Activated CD4-positive, alpha-beta T cell treated with anti-CD3 and anti-CD28 coated beads for 36 hours (primary cell): ENCODE results near the gene BCDIN3D. TPM values are rescaled to one million over a fixed set of nuclear protein-coding genes. Genes with fewer than 3 reads are reported as not detected.
"Not testable (repeated sequence)": the region's sequence is repeated elsewhere in the genome, so short reads cannot be mapped to it uniquely, and the experiment has no call there.

ENCODE experiments used
- ATAC-seq: fragments of 200-7000 bp; cut with Tn5 transposase; one replicate; pipeline ENCODE4 v1.10.0; 2021; ENCODE audit warnings: mild to moderate bottlenecking, moderate library complexity
- CTCF ChIA-PET: fragments of 350-600 bp; sonication (Branson Sonifier 250); formaldehyde crosslinking; loops from one replicate; lab custom pipeline; 2021; ENCODE audit warnings: antibody characterized with exemption; lab: Charles Lee
- POLR2A ChIA-PET: fragments of 350-600 bp; sonication (Branson Sonifier 250); formaldehyde crosslinking; loops from one replicate; lab custom pipeline; 2021; ENCODE audit warnings: antibody characterized with exemption, inconsistent platforms; lab: Charles Lee
- DNase-seq: peaks from one replicate; pipeline ENCODE4 v3.0.0-alpha.2; 2020
- H3K27ac Mint-ChIP-seq: one replicate; pipeline ENCODE4 v1.8.0; 2021; ENCODE audit warnings: mixed read lengths
- H3K27me3 Mint-ChIP-seq: one replicate; pipeline ENCODE4 v1.8.0; 2021; ENCODE audit warnings: mixed read lengths
- H3K36me3 Mint-ChIP-seq: one replicate; pipeline ENCODE4 v1.8.0; 2021; ENCODE audit warnings: low read depth, mixed read lengths
- H3K4me1 Mint-ChIP-seq: one replicate; pipeline ENCODE4 v1.8.0; 2021; ENCODE audit warnings: mixed read lengths
- H3K4me3 Mint-ChIP-seq: one replicate; pipeline ENCODE4 v1.8.0; 2021; ENCODE audit warnings: mild to moderate bottlenecking, moderate library complexity, mixed read lengths
- H3K9me3 Mint-ChIP-seq: one replicate; pipeline ENCODE4 v1.8.0; 2021; ENCODE audit warnings: low read depth, mixed read lengths
- intact Hi-C, 2 experiments: fragments of 100-400 bp; cut with DNase I in 1 of 2; cut with micrococcal nuclease in 1 of 2; formaldehyde crosslinking; loops; one replicate each; pipeline versions ENCODE4 v1.14.2 to v1.15.1; 2022 to 2024; cut with DNase I, micrococcal nuclease
- total RNA-seq, 2 experiments: library from RNA; stranded (reverse); gene quantifications; one replicate each; pipeline ENCODE4 v1.2.3, GENCODE V29; 2021

The BCDIN3D gene
- total RNA-seq, 2 experiments from 2014 or later, result 5.5 to 5.6 TPM

DNA sequence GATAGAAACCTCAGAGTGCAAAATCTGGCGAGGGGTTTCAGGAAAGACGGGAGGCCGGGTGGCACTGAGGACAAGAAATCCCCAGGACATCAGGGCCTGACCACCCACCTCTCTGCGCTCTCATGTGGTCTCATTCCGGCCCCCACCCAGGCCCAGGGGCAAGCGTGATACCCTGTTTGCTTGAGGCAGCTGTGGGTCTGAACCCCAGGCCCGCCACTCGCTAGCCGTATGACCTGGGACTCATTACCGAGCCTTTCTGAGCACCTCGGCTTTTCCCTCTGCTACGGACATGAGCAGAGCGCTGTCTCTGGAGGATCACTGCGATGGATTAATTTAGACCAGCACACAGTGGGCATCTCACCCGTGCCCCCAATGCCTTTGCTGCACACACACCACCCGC is 25.5 kb upstream of the BCDIN3D start:
- Mint-ChIP-seq H3K9me3 (no peaks in the 10 kb centered on the region), H3K4me1 (no peaks in the 10 kb centered on the region), H3K4me3 (no peak overlapping the region), H3K36me3 (no peaks in the 10 kb centered on the region), H3K27ac (no peak overlapping the region), H3K27me3 (no peaks in the 10 kb centered on the region)
- no peak for DNase-seq
- no peak for ATAC-seq
- POLR2A ChIA-PET, result no interaction called here
- CTCF ChIA-PET, result interaction anchor here (0.8 to 2.1 kb wide), 8 partner anchors 13 to 202 kb away, joined by 3 to 6 read pairs (median 4); no protein-coding TSS in a partner anchor
- intact Hi-C loops, result loop anchor here in 1 of 2 experiments (5.0 to 10.0 kb wide), 2 partner anchors 79 to 186 kb away; partner anchors contain the start of gene ASIC1

DNA sequence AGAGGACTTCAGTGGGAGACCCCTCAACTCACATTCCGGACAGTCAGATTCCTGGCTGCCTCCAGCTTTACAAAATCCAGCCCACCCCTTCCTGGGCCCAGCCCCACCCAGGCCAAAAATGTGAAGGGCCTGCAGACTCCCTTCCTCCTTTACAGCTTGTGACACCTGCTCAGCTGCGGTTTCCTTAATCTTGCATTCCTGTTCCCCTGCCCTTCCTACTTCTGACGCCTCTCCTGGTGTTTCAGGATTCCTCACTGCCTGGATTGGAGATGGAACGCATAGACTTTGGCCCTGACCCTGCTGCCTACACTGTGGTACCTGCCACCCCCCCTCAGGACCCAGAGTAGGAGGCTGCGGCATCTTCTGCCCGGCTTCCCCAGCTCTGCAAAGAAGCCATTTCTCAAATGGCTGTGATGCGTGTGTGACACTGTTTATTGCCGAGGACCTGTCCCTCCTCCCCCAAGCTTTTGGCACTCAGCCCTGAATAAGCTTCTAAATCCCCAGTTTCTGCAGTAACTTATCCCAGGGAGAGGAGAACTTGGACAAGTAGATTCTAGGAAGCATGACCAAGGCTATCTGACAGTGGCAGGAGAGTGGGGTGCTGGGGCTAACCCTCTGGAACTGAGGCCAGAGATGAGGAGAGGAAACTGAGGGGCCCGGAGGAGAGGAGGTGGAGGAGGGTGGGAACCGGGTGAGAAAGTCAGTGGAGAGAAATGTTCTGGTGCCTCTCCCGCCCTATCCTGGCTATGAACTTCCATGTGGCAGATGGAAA is 24.9 kb upstream of the BCDIN3D start:
- ChIA-PET CTCF (interaction anchor here (0.6 to 3.6 kb wide), 19 partner anchors 14 to 1307 kb away, joined by 3 to 22 read pairs (median 5); no protein-coding TSS in a partner anchor), POLR2A (interaction anchor here (1.1 kb wide), 1 partner anchor 78 kb away, joined by 3 read pairs; no protein-coding TSS in a partner anchor)
- intact Hi-C loops, result loop anchor here (1.0 to 10.0 kb wide), 7 partner anchors 78 to 189 kb away; partner anchors contain the start of gene ASIC1 (in 2 of the 2)
- Mint-ChIP-seq H3K27ac (no peak overlapping the region), H3K27me3 (no peaks in the 10 kb centered on the region), H3K4me3 (no peak overlapping the region), H3K36me3 (no peaks in the 10 kb centered on the region), H3K4me1 (no peaks in the 10 kb centered on the region), H3K9me3 (no peaks in the 10 kb centered on the region)
- ATAC-seq (no peak), DNase-seq (no peak)

DNA sequence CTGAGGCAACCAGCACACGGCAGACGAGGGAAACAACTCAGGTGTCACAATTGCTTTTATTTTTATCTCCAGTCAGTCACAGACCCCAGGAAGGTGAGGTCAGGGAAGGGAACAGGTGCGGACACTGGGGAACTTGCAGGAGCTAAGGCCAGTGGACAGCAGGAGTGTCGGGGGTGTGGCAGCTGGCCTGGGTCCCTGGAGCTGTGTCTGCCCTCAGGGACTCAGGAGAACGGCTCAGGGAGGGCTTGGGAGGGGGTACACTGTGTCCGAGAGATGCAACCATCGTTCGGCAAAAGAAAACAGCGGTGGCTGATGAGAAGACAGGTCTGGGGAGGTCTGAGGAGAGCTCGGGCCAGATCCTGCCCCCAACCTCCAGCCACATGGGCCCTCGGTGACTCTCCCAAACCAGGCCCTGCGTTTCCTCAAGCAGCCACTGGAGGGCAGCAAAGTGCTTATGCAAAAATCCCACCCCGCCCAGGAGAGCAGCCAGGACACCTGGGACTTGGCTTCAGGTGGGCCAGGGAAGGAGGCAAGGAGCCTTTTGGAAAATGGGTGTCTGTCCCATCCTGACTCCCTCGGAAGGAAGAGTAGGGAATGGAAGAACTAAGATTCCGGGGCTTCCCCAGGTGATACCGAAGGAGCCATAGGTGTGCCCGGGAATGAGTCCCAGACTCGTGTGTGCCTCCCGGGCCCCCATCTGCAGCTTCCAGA is 24.1 kb upstream of the BCDIN3D start:
- Mint-ChIP-seq H3K4me1 (no peaks in the 10 kb centered on the region), H3K4me3 (no peak overlapping the region), H3K27ac (no peak overlapping the region), H3K27me3 (no peaks in the 10 kb centered on the region), H3K9me3 (no peaks in the 10 kb centered on the region), H3K36me3 (no peaks in the 10 kb centered on the region)
- ChIA-PET POLR2A (interaction anchor here (1.1 kb wide), 1 partner anchor 79 kb away, joined by 3 read pairs; no protein-coding TSS in a partner anchor), CTCF (interaction anchor here (0.6 to 3.6 kb wide), 29 partner anchors 8 to 1307 kb away, joined by 3 to 22 read pairs (median 4); partner anchors contain the start of gene TMBIM6)
- DNase-seq (peak; percentile 86), ATAC-seq (peak; percentile 93)
- intact Hi-C loops, result loop anchor here (1.0 to 10.0 kb wide), 7 partner anchors 78 to 190 kb away; partner anchors contain the start of gene ASIC1 (in 2 of the 2)

DNA sequence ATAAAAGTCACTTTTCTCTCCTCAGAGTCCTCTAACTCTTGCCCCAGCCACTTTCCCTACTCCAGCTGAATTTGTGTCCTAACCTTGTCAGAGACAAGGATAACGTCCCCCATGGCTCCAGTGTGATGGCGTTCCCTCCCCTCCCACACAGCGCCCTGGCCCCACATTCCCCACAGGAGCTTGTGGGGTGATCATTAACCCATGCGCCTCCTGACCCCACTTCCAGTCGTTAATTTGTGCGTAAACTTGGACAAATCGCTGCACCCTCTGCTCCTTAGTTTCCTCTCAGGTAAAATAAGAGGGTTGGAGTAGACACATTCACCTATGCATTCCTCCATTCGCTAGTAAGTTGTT is 22.9 kb upstream of the BCDIN3D start:
- H3K36me3 Mint-ChIP-seq, result no peaks in the 10 kb centered on the region
- intact Hi-C loops, result loop anchor here (2.0 to 10.0 kb wide), 4 partner anchors 82 to 191 kb away; partner anchors contain the start of gene ASIC1 (in 2 of the 2)
- no peaks in the 10 kb centered on the region for H3K4me1 Mint-ChIP-seq
- H3K9me3 Mint-ChIP-seq, result no peaks in the 10 kb centered on the region
- ATAC-seq (no peak), DNase-seq (no peak)
- ChIA-PET POLR2A (no interaction called here), CTCF (interaction anchor here (0.6 to 3.6 kb wide), 11 partner anchors 21 to 492 kb away, joined by 3 to 22 read pairs (median 3); partner anchors contain the start of gene TMBIM6)
- no peak overlapping the region for H3K27ac Mint-ChIP-seq
- no peaks in the 10 kb centered on the region for H3K27me3 Mint-ChIP-seq
- no peak overlapping the region for H3K4me3 Mint-ChIP-seq

DNA sequence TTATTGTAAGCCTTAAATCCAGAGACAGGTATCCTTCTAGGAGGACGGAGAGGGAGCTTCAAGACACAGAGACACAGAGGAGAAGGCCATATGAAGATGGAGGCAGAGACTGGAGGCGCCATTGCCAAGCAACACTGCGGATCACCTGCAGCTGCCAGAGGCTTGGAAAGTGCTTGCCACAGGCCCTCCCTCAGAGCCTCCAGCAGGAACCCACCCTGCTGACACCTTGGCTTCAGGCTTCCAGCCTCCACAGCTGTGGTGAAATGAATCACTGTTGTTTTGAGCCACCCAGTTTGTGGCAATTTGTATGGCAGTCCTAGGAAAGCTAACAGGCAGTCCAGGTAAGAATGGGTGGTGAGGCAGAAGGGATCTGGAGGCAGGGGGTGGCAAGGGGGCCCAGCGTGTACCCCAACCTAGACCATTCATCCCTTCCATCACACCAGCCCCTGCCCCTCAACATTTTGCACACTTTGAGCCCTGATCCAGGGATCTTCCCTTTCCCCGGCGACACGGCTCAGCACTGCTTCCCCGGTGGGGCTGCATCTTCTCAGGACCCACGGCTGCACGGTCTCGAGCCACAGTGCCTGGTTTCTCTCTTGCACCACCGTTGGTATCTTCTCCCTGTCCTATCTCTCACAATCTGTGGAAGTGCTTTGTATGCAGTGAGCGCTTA is 22.3 kb upstream of the BCDIN3D start:
- H3K9me3 Mint-ChIP-seq, result no peaks in the 10 kb centered on the region
- intact Hi-C loops, result loop anchor here in 1 of 2 experiments (5.0 to 10.0 kb wide), 2 partner anchors 82 to 190 kb away; partner anchors contain the start of gene ASIC1
- no peak overlapping the region for H3K4me3 Mint-ChIP-seq
- H3K36me3 Mint-ChIP-seq, result no peaks in the 10 kb centered on the region
- no peaks in the 10 kb centered on the region for H3K4me1 Mint-ChIP-seq
- DNase-seq (no peak), ATAC-seq (no peak)
- CTCF ChIA-PET, result interaction anchor here (0.5 to 3.6 kb wide), 7 partner anchors 21 to 124 kb away, joined by 3 to 22 read pairs (median 3); partner anchors contain the start of genes AQP5 and TMBIM6
- no peak overlapping the region for H3K27ac Mint-ChIP-seq
- POLR2A ChIA-PET, result no interaction called here
- H3K27me3 Mint-ChIP-seq, result no peaks in the 10 kb centered on the region

DNA sequence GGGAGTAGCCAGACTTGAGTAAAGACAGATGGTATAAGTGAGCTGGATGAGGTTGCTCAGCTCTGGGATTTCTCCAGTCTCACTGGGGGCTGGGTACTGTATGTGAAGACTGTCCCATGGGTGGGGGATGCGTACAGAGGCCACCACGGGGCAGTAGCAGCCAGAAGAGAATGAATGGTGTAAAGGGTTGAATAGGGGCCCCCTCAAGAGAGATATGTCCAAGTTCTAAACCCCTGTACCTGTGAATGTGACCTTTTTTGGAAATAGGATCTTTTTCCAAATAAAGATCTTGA is 21.8 kb upstream of the BCDIN3D start:
- intact Hi-C loops, result loop anchor here in 1 of 2 experiments (5.0 to 10.0 kb wide), 2 partner anchors 83 to 190 kb away; partner anchors contain the start of gene ASIC1
- ATAC-seq (no peak), DNase-seq (no peak)
- Mint-ChIP-seq H3K27me3 (no peaks in the 10 kb centered on the region), H3K4me3 (no peak overlapping the region), H3K27ac (no peak overlapping the region), H3K9me3 (no peaks in the 10 kb centered on the region), H3K4me1 (no peaks in the 10 kb centered on the region), H3K36me3 (no peaks in the 10 kb centered on the region)
- ChIA-PET POLR2A (no interaction called here), CTCF (interaction anchor here (0.5 to 3.6 kb wide), 5 partner anchors 22 to 124 kb away, joined by 3 to 22 read pairs (median 3); partner anchors contain the start of genes AQP5 and TMBIM6)

DNA sequence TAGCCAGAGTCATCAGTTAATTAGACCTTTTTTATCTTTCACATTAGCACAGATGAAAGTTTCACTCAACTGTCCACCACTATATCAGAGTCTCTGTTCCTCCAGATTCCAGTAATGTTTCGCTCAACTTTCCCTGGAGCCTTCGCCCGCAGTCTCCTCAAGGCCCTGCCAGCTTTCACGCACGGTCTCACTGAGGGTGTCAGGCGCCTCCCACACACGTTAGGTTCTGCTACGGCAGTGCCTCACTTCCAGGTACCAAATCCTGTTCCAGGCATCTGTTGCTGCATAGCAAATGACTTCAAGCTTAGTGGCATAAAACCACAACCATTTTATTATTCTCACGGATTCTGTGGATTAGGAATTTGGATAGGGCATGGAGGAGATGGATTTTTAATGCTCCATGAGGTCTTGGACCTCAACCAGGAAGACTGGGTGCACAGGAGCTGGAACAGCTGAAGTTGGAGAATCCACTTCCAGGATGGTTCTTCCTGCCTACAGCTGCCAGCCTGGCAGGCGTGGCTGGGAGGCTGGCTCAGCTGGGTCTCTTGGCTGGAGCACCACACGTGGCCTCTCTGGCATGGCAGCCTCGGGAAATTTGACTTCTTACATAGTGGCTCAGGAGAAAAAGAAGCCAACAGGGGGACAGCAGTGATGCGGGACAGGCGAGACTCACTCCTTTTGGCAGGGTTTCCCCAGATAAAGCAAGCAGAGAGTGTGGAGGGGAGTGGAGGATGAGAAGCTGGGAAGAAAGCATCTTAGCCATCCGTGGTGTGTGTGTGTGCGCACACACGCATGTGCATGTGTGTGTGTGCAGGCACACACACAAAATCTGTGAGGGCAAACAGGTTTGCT is 21.3 kb upstream of the BCDIN3D start:
- Mint-ChIP-seq H3K4me1 (no peaks in the 10 kb centered on the region), H3K27me3 (no peaks in the 10 kb centered on the region), H3K27ac (no peak overlapping the region), H3K36me3 (no peaks in the 10 kb centered on the region), H3K4me3 (no peak overlapping the region), H3K9me3 (no peaks in the 10 kb centered on the region)
- ATAC-seq, result no peak
- intact Hi-C loops, result loop anchor here in 1 of 2 experiments (10.0 kb wide), 1 partner anchor 191 kb away; the partner anchor contains the start of gene ASIC1
- POLR2A ChIA-PET, result interaction anchor here (0.6 kb wide), 1 partner anchor 563 kb away, joined by 6 read pairs; no protein-coding TSS in a partner anchor
- no peak for DNase-seq
- CTCF ChIA-PET, result interaction anchor here (0.6 to 3.6 kb wide), 2 partner anchors 25 to 103 kb away, joined by 3 to 22 read pairs; no protein-coding TSS in a partner anchor

DNA sequence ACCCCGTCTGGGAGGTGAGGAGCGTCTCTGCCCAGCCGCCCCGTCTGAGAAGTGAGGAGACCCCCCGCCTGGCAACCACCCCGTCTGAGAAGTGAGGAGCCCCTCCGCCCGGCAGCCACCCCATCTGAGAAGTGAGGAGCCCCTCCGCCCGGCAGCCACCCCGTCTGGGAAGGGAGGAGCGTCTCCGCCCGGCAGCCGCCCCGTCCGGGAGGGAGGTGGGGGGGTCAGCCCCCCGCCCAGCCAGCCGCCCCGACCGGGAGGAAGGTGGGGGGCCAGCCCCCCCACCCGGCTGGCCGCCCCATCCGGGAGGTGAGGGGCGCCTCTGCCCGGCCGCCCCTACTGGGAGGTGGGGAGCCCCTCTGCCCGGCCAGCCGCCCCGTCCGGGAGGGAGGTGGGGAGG is 18.0 kb upstream of the BCDIN3D start:
- ATAC-seq, H3K4me3 Mint-ChIP-seq, CTCF ChIA-PET, H3K4me1 Mint-ChIP-seq, POLR2A ChIA-PET, H3K9me3 Mint-ChIP-seq, H3K27me3 Mint-ChIP-seq, DNase-seq, H3K27ac Mint-ChIP-seq, H3K36me3 Mint-ChIP-seq: not testable (repeated sequence)
- intact Hi-C loops, result loop anchor here in 1 of 2 experiments (10.0 kb wide), 1 partner anchor 194 kb away; the partner anchor contains the start of gene ASIC1

DNA sequence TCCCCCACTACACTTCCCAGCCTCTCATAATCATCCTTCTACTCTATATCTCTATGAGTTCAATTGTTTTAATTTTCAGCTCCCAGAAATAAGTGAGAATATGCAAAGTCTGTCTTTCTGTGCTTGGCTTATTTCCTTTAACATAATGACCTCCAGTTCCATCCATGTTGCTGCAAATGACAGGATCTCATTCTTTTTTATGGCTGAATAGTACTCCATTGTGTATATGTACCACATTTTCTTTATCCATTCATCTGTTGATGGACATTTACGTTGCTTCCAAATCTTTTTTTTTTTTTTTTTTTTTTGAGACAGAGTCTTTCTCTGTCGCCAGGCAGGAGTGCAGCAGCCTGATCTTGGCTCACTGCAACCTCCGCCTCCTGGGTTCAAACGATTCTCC is 13.0 kb upstream of the BCDIN3D start:
- POLR2A ChIA-PET, H3K36me3 Mint-ChIP-seq, H3K27ac Mint-ChIP-seq, intact Hi-C loops, H3K27me3 Mint-ChIP-seq, H3K4me3 Mint-ChIP-seq, ATAC-seq, H3K4me1 Mint-ChIP-seq, DNase-seq, H3K9me3 Mint-ChIP-seq: not testable (repeated sequence)
- CTCF ChIA-PET, result interaction anchor here (1.0 to 2.1 kb wide), 2 partner anchors 11 to 115 kb away, joined by 5 to 6 read pairs; partner anchors contain the start of gene TMBIM6

DNA sequence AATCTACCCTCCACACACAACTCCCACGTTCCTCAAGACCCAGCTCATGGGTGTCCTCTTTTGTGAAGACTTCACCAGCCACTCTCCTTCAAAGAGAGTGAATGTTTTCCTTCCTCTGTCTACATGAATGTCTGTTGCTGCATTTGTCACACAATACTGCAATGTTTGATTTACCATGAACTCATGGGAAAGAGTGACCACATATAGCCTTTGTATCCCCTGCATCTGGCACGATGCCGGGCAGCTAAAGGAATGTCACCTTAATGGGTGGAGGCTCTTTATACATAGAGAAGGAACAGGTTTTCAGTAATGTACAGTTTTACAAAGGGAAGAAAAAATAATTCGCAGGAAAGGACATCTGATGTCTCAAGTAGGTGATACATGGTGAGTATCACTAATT is 12.1 kb upstream of the BCDIN3D start:
- no peak overlapping the region for H3K4me3 Mint-ChIP-seq
- POLR2A ChIA-PET, result no interaction called here
- H3K27me3 Mint-ChIP-seq, result no peaks in the 10 kb centered on the region
- ATAC-seq (no peak), DNase-seq (no peak)
- no peaks in the 10 kb centered on the region for H3K36me3 Mint-ChIP-seq
- CTCF ChIA-PET, result interaction anchor here (0.8 to 2.1 kb wide), 2 partner anchors 12 to 16 kb away, joined by 3 to 6 read pairs; no protein-coding TSS in a partner anchor
- H3K4me1 Mint-ChIP-seq, result peaks cover 3% of the 10 kb centered on the region
- intact Hi-C loops, result no loop called here
- H3K27ac Mint-ChIP-seq, result no peak overlapping the region
- H3K9me3 Mint-ChIP-seq, result no peaks in the 10 kb centered on the region
